PC-9 (cell line): ENCODE results near the gene CPPED1.

Experiments
- CTCF ChIP-seq: fragments of 200-600 bp; sonication (generic); conservative IDR thresholded peaks from 2 replicates; pipeline ENCODE4 v1.6.1; 2017; ENCODE audit warnings: mixed run types, antibody characterized with exemption, mild to moderate bottlenecking, moderate library complexity
- EZH2 ChIP-seq: fragments of 200-600 bp; sonication (generic); IDR thresholded peaks from 2 replicates; pipeline ENCODE4 v1.8.0; 2017; ENCODE audit warnings: antibody characterized with exemption, low read depth

DNA sequence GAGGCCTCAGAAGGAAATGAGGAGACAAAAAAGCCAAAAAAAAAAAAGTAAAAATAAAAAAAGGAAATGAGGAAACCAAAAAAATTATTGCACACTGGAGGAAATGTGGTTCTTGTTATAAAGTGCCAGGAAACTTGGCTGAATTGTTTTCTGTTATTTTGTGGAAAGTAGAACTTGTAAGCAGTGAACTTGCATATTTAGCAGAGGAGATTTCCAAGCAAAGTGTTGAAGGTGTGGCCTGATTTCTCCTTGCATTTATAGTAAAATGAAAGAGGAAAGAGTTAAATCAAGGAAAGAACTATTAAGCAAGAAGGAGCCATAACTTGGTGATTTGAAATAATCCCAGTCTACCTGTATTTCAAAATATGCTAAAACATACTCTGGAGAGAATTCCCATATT lies 34.1 kb upstream of the CPPED1 start:
- no peak for TF ChIP-seq CTCF
- no peak for TF ChIP-seq EZH2
